Measurements from ENCODE around the gene SETX.

DNA sequence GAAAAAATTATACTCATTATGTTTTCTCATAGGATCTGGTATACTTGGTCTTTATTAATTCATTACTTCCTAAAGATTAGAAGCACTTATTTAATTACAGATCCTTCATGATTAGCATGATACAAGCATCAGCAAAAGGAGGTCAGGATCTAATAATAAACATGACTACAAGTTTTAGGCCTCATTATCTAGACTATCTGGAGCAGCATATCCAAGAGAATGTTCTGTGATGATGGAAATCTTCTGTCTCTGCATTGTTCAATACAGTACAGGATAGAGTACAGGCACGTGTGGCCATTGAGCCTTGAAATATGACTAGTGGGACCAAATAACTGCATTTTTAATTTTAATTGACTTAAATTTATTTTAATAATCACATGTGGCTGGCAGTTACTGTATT lies 21.2 kb downstream of the SETX start:
- TF ChIP-seq SP1 (IDR thresholded peaks at IDR 0.05) (no peak), FOXA1 (IDR thresholded peaks at IDR 0.05) (no peak), FOXK2 (IDR thresholded peaks at IDR 0.05) (no peak), CTBP1 (IDR thresholded peaks at IDR 0.05; ENCODE audit: borderline replicate concordance) (no peak), TARDBP (IDR thresholded peaks at IDR 0.05) (no peak), LEF1 (IDR thresholded peaks at IDR 0.05; ENCODE audit: borderline replicate concordance) (no peak), ZNF384 (IDR thresholded peaks at IDR 0.05) (no peak), FOXM1 (IDR thresholded peaks at IDR 0.05; ENCODE audit: borderline replicate concordance) (no peak), NFRKB (IDR thresholded peaks at IDR 0.05) (no peak), ELF4 (IDR thresholded peaks at IDR 0.05) (no peak), HDGF (IDR thresholded peaks at IDR 0.05; ENCODE audit: borderline replicate concordance) (no peak), BHLHE40 (IDR thresholded peaks at IDR 0.05; ENCODE audit: borderline replicate concordance) (no peak)
- TF ChIP-seq, protein P1, sequence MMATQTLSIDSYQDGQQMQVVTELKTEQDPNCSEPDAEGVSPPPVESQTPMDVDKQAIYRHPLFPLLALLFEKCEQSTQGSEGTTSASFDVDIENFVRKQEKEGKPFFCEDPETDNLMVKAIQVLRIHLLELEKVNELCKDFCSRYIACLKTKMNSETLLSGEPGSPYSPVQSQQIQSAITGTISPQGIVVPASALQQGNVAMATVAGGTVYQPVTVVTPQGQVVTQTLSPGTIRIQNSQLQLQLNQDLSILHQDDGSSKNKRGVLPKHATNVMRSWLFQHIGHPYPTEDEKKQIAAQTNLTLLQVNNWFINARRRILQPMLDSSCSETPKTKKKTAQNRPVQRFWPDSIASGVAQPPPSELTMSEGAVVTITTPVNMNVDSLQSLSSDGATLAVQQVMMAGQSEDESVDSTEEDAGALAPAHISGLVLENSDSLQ (IDR thresholded peaks at IDR 0.05), result no peak
